K562 (cell line): ENCODE measurements around the gene SLC17A9. TPM values are rescaled to one million over a fixed set of nuclear protein-coding genes. Genes with fewer than 3 reads are reported as not detected.

Source experiments
- C11orf30 ChIP-seq: fragments of 450-650 bp; IDR thresholded peaks from 2 replicates; pipeline ENCODE4 v1.6.1; 2016; ENCODE audit warnings: low read depth, mild to moderate bottlenecking
- DLX4 ChIP-seq: fragments of 250-450 bp; sonication (Bioruptor Pico); IDR thresholded peaks from 2 replicates; pipeline ENCODE4 v1.6.1; 2021; ENCODE audit warnings: mild to moderate bottlenecking
- DPF2 ChIP-seq: fragments of 450-650 bp; IDR thresholded peaks from 2 replicates; pipeline ENCODE4 v1.6.1; 2016
- ELK3 ChIP-seq: fragments of 450-650 bp; formaldehyde crosslinking; IDR thresholded peaks from 2 replicates; pipeline ENCODE4 v1.4.0; 2020; ENCODE audit warnings: mild to moderate bottlenecking
- ETS2 ChIP-seq: IDR thresholded peaks from 2 replicates; pipeline ENCODE4 v1.6.1; 2016; ENCODE audit warnings: borderline replicate concordance, missing genetic modification characterization, mild to moderate bottlenecking, moderate library complexity, missing compliant biosample characterization; ENCODE audit not compliant: poor library complexity, severe bottlenecking
- GABPB2 ChIP-seq: fragments of 250-450 bp; sonication (Bioruptor Pico); conservative IDR thresholded peaks from 2 replicates; pipeline ENCODE4 v1.5.1; 2021; ENCODE audit warnings: mild to moderate bottlenecking
- NKRF ChIP-seq: fragments of 450-650 bp; IDR thresholded peaks from 2 replicates; pipeline ENCODE4 v1.6.1; 2016; ENCODE audit warnings: borderline replicate concordance
- PRDM10 ChIP-seq: fragments of 450-650 bp; IDR thresholded peaks from 2 replicates; pipeline ENCODE4 v1.6.1; 2018; ENCODE audit not compliant: partially characterized antibody
- RAD51 ChIP-seq: fragments of 450-650 bp; IDR thresholded peaks from 2 replicates; pipeline ENCODE4 v1.7.1; 2016; ENCODE audit warnings: low read depth, mild to moderate bottlenecking, borderline replicate concordance
- SAFB2 ChIP-seq: fragments of 200-400 bp; formaldehyde crosslinking; IDR thresholded peaks from 2 replicates; pipeline ENCODE4 v1.6.1; 2018; ENCODE audit warnings: borderline replicate concordance, low read length, low read depth, moderate library complexity; ENCODE audit not compliant: severe bottlenecking
- SMARCC2 ChIP-seq: fragments of 450-650 bp; IDR thresholded peaks from 2 replicates; pipeline ENCODE4 v1.6.1; 2017; ENCODE audit warnings: antibody characterized with exemption, moderate library complexity, mild to moderate bottlenecking, low read depth
- SOX6 ChIP-seq: fragments of 450-650 bp; IDR thresholded peaks from 2 replicates; pipeline ENCODE4 v1.6.1; 2014; ENCODE audit warnings: mild to moderate bottlenecking
- SP1 ChIP-seq: sonication (generic); formaldehyde crosslinking; IDR thresholded peaks from 2 replicates; pipeline ENCODE4 v1.8.1; 2022; ENCODE audit warnings: mild to moderate bottlenecking, missing genetic modification reagents
- TBP ChIP-seq: optimal IDR thresholded peaks from 2 replicates; pipeline ENCODE3; 2011; ENCODE audit warnings: low read depth, low read length, improper control_type of control experiment
- U2AF1 ChIP-seq: fragments of 200-400 bp; formaldehyde crosslinking; optimal IDR thresholded peaks from 2 replicates; pipeline ENCODE3; 2017; ENCODE audit warnings: mild to moderate bottlenecking, low read depth, low read length, moderate library complexity
- USF1 ChIP-seq: sonication (generic); formaldehyde crosslinking; IDR thresholded peaks from 2 replicates; pipeline ENCODE4 v1.9.0; 2022; ENCODE audit warnings: mild to moderate bottlenecking, missing genetic modification reagents
- USF2 ChIP-seq: sonication (generic); formaldehyde crosslinking; IDR thresholded peaks from 2 replicates; pipeline ENCODE4 v1.5.0; 2020; ENCODE audit warnings: missing genetic modification reagents
- ZFX ChIP-seq: sonication (generic); formaldehyde crosslinking; IDR thresholded peaks from 2 replicates; pipeline ENCODE4 v1.8.0; 2022; ENCODE audit warnings: mild to moderate bottlenecking, missing genetic modification reagents, moderate library complexity
- ZNF586 ChIP-seq: fragments of 450-650 bp; formaldehyde crosslinking; conservative IDR thresholded peaks from 2 replicates; pipeline ENCODE4 v1.4.0; 2020; ENCODE audit warnings: mild to moderate bottlenecking, moderate library complexity
- polyA plus RNA-seq, 8 experiments: library from polyadenylated mRNA; depleted of rRNA in 4 of 8; stranded (reverse) in 5 of 8; unstranded in 3 of 8; fragments of >200 nt; fragmentation: Nextera tagmentation in 2 of 8; fragmentation: Illumina TruSeq in 1 of 8; extraction: Ambion mirVana in 2 of 8; extraction: Trizol in 1 of 8; gene quantifications; 2 replicates each; pipeline versions ENCODE4 v1.2.1 to v1.2.3, GENCODE V29; 2011 to 2014; ENCODE audit warnings: inconsistent platforms in 1 of 8, missing spikeins in 1 of 8
- total RNA-seq, 7 experiments: library from RNA; depleted of rRNA in 6 of 7; stranded (reverse); fragments of >200 nt in 6 of 7; fragmentation: Illumina TruSeq in 2 of 7; extraction: Trizol in 2 of 7; gene quantifications; 2 replicates each; pipeline versions ENCODE4 v1.2.1 to v1.2.3, GENCODE V29; 2011 to 2021; ENCODE audit warnings: low replicate concordance in 1 of 7

The SLC17A9 gene
- total and polyA plus RNA-seq, 9 of the 15 experiments (the other 6 are each of a cell fraction or from before 2014, with no cell fraction given): 0.04 to 0.31 TPM; not detected in 7

GRCh38 chr20:62953839-62954703 is 1.6 kb downstream of the SLC17A9 start (continued):
- TF ChIP-seq PRDM10: peak; percentile 42
- no peak for TF ChIP-seq SAFB2
- TF ChIP-seq USF2 (CRISPR knock-in tag): peak; percentile 47
- TF ChIP-seq DLX4 (CRISPR knock-in tag): no peak
- no peak for TF ChIP-seq SMARCC2
- TF ChIP-seq U2AF1: no peak
- TF ChIP-seq NKRF: no peak
- TF ChIP-seq USF1: peak; percentile 82
- no peak for TF ChIP-seq ELK3 (CRISPR knock-in tag)
- TF ChIP-seq ZFX (CRISPR knock-in tag): peak; percentile 39
- TF ChIP-seq DPF2: no peak
- TF ChIP-seq GABPB2 (CRISPR knock-in tag): no peak
- TF ChIP-seq TBP: no peak
- no peak for TF ChIP-seq ETS2
- peak; percentile 48 for TF ChIP-seq RAD51
- TF ChIP-seq SOX6: no peak
- TF ChIP-seq SP1 (CRISPR knock-in tag): no peak
- no peak for TF ChIP-seq ZNF586
- TF ChIP-seq C11orf30: no peak
